GM12801 (cell line): ENCODE data around the gene LAMA1.

Source experiments
- TF ChIP-seq, protein P1 (sequence below): IDR thresholded peaks from one replicate; pipeline ENCODE4 v1.5.1; 2011; ENCODE audit warnings: control low read depth; ENCODE audit not compliant: insufficient read length; ENCODE audit errors: extremely low read depth

Gene LAMA1

DNA sequence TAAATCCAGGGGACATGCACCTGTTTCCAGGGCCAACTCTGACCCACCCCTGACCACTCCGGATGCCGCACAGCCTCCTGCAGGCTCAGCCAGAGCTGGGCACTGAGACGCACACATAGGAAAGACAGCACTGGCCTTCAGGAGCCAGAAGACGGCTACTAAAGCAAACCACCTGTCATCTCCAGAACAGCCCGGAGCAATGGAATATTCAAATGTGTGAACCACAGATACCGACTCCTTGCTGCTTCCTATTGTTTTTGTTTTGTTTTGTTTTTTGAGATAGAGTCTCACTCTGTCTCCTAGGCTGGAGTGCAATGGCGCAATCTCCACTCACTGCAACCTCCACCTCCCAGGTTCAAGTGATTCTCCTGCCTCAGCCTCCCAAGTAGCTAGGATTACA lies 94.0 kb downstream of the LAMA1 start:
- TF ChIP-seq, protein P1, sequence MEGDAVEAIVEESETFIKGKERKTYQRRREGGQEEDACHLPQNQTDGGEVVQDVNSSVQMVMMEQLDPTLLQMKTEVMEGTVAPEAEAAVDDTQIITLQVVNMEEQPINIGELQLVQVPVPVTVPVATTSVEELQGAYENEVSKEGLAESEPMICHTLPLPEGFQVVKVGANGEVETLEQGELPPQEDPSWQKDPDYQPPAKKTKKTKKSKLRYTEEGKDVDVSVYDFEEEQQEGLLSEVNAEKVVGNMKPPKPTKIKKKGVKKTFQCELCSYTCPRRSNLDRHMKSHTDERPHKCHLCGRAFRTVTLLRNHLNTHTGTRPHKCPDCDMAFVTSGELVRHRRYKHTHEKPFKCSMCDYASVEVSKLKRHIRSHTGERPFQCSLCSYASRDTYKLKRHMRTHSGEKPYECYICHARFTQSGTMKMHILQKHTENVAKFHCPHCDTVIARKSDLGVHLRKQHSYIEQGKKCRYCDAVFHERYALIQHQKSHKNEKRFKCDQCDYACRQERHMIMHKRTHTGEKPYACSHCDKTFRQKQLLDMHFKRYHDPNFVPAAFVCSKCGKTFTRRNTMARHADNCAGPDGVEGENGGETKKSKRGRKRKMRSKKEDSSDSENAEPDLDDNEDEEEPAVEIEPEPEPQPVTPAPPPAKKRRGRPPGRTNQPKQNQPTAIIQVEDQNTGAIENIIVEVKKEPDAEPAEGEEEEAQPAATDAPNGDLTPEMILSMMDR: no peak

DNA sequence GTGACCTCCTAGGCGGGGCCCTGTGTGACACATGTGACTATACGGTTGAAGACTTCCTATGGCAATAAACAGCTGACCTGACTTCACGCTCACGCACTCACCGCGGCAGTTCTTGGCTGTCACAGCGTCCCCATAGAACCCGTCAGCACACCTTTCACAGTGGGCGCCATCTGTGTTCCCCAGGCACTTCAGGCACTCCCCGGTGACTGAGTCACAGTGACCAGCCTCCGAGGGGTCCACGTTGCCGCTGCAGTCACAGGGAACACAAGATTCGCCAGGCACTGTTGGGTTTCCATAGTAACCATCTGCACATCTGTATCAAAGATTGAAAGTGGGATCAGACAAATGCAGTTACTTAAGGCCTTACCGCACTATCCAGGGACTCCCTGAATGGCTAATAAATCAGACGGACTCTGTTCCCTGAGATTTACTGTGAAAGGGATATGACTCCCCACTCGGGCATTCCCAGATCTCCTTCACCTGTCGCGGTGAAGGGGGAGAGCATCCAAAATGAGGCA lies 94.5 kb downstream of the LAMA1 start:
- TF ChIP-seq, protein P1: no peak

DNA sequence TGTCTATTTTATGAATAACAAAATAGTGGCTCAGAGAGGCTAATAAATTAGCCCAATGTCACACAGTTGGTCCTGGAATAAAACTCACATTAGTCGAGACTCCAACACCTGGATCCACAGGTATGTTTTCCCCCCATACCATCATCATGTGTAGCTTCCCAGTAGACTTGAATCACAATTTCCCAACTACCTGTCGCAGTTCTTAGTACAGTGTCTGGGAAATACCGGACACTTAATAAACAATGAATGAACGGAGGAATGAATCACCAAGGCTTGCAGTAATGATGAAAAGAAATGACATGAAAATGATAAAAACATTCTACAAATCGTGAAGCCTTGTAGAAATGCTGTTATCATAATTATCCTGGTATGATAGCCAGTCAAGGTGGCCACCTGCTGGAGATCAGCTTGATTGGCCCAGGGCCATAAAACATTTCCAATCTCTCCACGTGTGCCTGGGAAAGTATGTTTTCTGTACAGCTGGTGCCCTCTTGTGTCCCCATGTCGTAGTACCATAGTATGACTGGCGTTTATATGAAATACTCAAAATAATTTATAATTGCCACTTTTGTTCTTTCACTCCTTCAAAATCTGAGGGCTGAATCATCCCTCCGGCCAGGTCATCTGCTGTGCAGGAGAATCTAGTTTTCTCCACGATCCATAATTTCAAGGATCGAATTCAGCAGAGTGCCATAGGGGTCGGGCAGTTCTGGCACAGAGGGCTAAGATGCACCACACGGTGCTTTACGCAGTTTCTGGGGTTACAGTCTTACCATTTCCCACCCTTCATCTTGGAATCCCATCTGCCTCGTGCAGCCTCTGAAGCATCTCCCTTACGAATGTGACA lies 95.4 kb downstream of the LAMA1 start:
- TF ChIP-seq, protein P1: no peak

DNA sequence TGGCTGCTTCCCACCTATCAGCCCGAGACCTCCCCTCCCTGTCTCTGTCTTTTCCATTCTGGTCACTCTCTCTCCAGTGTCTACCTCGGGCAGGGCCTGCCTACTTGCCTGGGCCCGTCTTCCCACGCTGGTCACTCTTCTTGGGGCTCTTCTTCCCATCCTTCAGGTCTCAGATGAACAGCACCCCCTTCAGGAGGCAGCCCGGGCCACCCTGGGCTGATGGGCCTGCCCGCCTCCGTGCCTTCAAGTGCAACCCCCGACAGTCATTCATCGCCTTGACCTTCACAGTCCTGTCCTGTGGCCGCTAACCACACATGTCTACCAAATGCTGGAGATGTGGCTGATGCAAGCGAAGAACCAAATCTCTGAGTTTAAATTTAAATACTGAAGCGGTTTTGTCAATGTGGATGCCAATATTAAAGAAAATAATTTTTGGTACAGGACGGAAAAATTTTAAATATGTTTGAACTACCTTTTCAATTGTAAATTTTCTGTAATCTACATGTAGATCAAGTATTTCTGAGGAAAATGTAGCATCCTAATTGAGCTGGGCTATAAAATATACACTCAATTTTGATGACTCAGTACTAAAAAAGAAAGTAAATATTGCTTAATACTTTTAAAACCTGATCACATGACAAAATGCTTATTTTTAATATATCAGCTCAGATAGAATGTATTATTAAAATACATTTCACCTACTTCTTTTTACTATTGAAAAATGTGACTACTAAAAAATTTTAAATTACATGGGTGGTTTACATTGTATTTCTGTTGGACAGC lies 96.4 kb downstream of the LAMA1 start:
- TF ChIP-seq, protein P1: no peak

DNA sequence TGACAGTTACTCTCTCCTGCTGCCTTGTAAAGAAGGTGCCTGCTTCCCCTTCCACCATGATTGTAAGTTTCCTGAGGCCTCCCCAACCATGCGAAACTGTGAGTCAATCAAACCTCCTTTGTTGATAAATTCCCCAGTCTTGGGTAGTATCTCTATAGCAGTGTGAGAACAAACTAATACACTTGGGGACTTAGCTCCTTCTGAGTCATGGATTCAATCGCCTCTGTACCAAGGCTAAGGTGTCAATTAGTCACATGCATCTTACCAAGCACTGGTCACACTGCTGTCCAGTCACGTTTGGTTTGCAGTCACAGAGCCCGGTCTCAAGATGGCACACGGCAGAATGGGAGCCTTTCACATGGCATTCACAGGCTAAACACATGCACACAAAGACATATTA lies 100.6 kb downstream of the LAMA1 start:
- TF ChIP-seq, protein P1: no peak

DNA sequence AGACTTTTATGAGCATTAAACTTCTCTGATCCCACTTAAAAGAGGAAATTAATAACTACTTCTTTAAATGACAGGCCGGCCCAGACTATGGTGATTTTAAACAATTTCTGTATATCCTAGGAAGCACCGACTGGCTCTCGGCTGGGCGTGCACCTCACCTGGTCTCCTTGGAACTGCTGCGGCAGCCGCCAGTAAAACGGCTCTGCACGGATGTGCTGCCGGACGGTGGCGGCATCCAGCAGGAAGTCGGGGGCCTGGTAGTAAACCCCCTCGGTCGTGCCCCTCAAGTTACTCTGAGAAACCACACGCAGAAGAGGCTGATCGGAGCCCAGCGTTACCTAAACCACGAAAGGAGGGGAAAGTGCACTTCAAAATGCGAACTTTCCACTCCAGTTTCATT lies 106.5 kb downstream of the LAMA1 start:
- TF ChIP-seq, protein P1: no peak

DNA sequence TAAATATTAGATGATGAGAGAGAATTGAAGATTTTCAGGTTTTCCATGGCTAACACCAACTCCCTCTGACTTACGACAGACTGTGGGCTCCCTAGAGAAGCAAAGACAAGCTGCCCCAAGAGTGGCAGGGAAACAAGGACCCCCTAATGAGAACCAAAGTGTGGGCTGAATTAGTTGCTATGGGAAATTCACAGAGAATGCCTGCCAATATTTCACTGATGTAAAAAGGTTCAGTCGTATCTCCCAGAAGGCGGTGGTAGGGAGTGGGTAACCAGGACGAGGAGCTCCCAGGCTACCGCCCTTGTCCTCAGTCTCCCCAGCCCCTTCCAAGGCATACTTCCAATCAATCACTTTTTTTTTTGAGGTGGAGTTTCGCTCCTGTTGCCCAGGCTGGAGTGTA lies 113.6 kb downstream of the LAMA1 start:
- TF ChIP-seq, protein P1: no peak
